GM19467 (cell line): ENCODE measurements around the gene AGO4.
A peak's percentile ranks its signal among the peaks of the same experiment; 100 is the strongest.
"Not testable (repeated sequence)": the region's sequence is repeated elsewhere in the genome, so short reads cannot be mapped to it uniquely, and the experiment has no call there.

Experiments used
- ATAC-seq: cut with Tn5 transposase; IDR thresholded peaks from one replicate; pipeline ENCODE4 v1.9.1; 2021; ENCODE audit warnings: mild to moderate bottlenecking, moderate library complexity; ENCODE audit not compliant: unreplicated experiment

AGO4 gene

DNA sequence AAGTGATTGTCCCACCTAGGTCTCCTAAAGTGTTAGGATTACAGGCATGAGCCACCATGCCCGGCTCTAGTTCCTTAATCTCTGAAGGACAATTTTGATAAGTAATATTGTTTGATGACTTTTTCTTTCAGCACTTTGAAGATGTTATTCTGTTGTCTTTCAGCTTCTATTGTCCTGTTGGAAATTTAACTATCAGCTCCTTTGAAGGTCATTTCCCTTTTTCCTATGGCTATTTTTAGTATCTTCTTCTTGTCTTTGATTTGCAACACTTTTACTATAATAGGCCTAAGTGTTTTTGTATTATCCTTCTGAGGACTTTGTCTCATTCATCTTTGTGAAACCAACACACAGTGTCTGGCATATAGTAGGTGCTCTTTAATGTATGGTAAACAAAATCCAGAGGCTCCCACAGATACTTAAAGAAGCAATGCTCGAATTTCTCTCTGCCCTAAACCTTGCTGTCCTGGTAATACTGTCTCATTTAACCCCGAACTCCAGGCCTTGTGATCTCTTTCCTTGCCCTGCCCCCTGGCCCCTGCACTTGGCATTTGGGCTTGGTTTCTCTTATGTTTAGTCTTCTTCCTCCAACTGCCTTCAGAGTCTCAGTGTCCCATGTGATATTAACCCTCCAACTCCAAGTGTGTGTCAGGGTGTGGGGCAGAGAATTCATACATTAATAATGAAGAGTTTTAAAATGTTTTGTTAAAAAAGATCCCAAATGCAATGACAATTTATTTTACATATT is 56.2 kb downstream of the AGO4 start:
- no peak for ATAC-seq

DNA sequence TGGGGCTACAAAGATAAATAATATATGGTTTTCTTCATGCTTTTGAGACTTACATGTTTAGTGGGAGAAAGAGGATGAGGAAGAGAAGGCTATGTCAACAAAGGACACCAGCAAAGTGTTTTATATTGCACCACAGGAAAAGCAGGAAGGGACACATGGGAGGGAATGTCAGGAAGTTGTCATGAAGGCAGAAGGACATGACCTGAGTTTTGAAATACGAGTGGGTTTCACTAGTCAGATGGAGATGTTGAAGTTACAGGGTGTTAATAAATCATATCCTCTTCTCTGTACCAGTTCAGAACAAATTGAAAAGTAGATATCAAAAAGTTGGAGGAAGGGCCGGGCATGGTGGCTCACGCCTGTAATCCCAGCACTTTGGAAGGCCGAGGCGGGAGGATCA is 57.0 kb downstream of the AGO4 start:
- ATAC-seq = no peak

DNA sequence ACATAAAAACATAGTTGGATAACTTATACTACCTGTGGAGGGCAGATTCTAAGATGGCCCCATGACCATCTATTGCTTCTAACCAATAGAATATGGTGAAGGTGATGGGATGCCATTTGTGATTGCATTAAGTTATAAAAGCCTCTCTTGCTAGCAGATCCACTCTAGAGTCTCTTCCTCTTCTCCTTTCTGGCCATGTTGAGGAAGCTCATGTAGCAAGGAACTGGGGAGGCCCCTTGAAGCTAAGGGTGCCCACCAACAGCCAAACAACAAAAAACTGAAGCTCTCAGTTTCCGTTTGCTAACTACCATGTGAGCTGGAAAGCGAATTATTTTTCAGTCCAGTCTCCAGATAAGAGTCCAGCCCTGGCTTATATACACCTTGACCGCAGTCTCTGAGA is 59.2 kb downstream of the AGO4 start:
- no peak for ATAC-seq

DNA sequence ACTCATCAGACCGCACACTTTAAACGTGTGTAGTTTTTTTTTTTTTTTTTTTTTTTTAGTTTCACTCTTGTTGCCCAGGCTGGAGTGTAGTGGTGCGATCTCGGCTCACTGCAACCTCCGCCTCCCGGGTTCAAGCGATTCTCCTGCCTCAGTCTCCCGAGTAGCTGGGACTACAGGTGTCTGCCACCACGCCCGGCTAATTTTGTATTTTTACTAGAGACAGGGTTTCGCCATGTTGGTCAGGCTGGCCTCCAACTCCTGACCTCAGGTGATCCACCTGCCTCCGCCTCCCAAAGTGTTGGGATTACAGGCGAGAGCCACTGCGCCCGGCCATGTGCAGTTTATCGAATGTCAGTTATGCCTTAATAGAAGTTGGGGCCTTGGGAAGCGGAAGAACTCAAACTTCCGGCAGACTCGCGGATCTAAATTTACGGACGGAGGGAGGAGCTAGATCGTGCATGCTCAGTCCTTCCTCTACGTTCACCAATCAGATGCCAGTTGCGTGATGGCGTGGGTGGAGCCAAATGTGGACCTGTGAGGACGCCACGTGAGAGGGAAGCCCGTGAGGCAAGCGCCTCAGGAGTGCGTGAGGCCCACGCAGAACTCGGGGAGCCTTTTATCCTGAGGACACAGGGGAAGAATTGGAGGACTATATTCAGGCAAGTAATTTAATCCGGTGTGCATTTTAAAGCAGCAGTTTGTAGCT is 61.6 kb downstream of the AGO4 start:
- not testable (repeated sequence) for ATAC-seq

DNA sequence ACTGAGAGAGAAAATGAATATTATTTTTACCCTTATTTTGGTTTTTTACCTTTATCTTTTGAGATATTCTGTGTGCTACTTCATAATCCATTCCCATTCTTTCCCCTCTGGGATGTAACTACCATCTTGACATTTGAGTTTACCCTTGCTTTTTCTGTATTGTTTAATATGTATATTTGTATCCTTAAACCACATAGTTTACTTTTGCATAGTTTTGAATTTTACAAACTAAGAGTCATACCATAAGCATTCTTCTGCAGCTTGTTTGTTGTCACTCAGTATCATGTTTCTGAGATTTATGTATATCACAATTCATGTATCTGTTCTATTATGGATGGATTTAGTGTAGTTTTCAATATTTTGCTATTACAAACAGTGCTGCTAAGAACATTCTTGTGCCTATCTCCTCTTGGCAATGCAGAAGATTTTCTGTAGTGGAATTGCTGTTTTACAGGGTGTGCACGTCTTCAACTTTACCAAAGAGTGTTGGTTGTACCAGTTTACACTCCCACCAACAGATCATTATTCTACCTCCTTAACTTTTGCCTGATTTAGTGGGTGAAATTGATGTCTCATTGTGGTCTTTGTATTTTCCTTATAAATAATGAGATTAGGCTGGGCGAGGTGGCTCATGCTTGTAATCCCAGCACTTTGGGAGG is 63.0 kb downstream of the AGO4 start:
- no peak for ATAC-seq

DNA sequence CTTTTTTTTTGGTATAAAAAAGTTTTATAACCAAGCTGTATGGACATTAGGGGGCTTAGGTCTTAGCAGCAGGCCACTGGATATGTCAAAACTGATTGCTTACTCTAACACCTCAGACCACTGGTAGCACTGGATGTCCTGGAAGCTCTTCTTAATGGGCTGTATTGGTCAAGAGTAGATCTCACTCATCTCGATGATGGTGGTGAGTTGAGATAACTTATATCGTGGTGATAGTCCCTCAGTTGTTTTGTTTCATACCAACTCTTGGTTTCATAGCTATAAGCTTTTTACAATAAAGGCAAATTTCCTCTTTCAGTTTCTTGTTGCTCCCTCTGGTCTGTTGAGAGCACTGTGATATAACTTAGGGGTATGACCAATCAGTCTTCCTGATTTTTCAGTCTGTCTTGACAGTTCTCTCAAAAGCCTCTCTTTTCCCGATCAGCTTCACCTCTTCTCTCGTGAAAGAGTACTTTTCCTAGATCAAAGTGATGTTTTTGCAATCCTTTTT is 65.5 kb downstream of the AGO4 start:
- no peak for ATAC-seq

DNA sequence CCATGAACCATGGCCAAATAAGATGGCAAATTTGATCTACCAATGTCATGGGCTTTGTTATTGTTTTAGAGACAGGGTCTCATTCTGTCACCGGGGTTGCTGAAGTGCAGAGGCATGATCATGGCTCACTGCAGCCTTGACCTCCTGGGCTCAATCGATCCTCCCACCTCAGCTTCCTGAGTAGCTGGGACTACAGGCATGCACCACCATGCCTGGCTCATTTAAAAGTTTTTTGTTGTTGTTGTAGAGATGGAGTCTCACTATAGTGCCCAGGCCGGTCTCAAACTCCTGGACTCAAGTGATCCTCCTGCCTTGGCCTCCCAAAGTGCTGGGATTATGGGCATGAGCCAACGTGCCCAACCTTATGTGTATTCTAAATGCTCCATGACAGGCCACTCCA is 66.3 kb downstream of the AGO4 start:
- ATAC-seq = not testable (repeated sequence)

DNA sequence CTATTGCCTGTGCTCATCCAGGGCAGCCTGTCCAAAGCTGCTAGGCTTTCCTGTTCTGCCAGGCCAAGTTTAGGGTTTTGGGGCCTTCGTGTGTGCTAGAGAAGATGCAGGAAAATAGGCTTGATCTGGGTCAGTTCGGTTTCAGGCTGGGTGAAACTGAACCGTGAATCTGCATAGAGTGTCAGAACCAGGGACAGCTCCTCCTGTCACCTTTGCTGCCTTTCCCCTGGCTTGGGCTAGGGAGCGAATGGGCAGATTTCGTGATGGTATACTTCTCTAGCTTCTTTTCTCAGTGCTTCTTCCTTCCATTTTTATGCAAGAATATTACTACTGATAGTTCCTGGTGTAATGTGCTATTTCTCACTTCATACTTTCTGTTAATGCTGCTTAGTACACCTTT is 69.2 kb downstream of the AGO4 start:
- no peak for ATAC-seq

DNA sequence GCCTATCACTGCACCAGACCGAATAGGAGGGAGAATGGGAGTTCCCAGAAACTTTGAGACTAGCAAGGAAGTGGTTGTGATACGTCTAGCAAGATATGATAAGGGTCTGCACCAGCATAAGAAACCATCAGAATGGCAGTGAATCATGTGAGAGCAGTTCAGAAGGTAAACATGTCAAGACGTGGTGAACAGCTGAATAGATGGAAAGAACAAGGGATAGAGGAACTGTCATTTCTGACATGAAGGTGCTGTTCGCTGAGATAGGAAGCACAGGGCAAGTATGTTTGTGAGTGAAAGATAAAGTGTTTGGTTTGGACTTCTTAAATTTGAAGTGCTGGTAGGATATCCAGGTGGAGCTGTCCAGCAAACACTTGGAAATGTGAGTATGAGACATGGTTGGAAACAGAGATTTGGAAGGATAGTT is 74.0 kb downstream of the AGO4 start:
- no peak for ATAC-seq

DNA sequence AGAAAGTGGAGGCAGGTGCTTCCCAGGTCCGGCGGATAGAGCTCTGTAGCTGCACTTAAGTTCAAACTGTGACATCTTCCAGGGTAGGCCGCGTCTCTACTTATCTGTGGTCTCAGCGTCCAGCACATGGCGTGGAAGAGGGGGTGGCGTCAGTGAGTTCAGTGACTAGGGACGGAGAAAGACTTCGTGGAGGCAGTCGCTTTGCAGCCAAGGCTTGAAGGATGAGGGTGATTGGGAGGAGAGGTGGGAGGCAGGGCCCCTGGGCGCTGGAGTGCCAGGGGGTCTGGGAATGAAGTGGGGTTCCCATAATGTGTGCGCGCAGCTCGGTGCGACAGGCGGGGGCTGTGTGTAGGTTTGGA is 74.7 kb downstream of the AGO4 start:
- no peak for ATAC-seq

DNA sequence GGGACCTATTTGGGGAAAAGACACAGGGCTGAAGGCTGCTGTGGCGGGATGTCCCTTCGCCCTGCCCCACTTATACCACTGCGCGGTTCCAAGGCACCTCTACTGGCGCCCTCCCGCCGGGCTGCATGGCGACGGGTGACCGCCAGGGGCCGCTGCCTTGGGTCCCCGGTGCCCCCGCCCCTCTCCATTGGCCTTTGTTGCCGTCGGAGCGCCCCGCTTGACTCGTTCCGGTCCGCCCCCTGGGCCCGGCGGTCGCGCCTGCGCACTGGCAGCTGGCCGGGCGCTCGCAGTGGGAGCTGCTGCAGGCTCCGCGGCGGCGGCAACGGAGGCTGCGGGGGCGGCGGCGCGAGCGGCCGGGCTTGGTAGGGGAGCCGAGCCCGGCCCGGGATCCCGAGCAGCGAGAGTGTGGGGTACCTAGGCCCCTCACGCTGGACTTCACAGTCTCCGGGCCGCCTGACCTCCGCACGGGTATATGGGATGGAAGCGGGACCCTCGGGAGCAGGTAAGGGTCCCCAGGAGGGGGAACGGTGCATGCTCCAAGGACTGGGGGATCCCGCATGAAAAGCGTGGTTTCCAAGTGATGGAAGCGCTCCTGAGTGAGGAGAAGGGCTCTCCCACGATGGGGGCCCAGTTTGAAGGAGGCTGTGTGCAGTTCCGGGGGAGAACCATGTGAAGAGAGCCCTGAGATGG is 75.3 kb downstream of the AGO4 start, which contains the start of gene AGO1:
Gene AGO1, plus strand, starts transcription at position 265 of the 690 bp plus-strand sequence. Its CDS starts 213 bp downstream, at position 478.
- ATAC-seq = peak; percentile 88

DNA sequence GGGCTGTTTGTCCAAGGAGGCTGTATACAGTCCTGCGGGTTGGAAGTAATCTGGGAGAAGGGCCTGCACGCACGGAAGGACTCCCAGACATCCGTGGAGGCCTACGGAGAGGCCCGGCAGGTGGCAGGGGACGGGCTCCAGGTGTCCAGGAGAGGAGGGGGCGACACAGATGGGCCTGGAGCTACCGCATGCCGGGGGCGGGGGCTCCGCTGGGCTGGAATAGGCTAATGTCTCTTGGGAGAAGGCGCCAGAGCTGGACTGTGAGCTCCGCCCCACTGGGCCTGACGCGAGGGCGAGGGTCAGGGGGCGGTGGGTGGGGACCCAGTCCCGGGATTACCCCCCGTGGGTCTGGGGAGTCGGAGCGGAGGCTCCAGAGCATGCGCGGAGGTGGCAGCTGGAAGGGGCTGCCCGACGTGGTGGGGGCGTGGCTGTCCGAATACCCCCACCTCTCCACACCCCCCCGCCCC is 75.9 kb downstream of the AGO4 start:
- ATAC-seq = peak; percentile 1

DNA sequence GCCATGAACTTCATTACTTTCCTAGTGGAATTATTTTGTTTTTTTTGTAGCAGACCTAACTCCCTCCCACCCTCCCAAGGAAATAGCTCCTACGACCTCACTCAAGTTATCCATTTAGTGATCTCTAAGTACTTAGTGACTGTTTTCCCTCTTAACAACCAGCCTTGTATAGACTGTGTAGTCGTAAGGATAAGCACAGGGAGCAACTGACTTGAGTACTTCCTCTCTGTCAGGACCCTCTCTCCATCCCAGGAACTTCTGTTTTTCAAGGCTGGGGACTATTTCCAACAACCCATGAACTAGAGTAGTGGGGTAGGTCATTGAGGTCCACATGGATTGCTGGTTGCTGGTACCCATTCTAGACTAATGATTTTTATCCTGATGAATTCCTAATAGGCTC is 77.1 kb downstream of the AGO4 start:
- no peak for ATAC-seq

DNA sequence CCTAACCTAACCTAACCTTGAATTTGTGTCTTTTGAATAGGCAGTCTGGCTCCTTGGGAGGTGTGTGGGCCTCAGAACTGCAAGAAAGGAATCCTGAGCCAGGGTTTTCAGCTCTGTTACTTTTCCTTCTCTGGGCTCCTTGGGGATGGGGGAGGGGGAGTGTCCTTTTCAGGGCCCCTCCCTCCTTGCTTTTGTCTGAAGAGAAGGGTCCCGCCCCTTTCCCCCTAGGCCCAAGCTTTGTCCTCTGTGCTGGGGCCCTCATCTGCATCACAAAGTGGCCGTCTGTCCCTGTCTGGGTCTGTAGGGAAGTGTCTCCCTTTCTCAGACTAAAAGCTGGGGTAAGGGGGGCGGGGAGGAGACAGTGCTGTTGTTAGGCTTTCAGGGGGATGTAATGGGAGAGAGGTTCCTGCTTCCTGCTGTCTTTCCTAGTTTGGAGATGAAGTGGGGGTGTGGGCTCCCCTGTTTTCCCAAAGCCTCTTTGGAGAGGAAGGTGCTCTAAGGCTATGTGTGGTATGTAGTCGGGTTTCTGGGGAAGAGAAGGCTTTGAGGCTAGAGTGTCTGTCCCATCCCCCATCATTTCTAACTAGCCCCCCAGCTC is 78.2 kb downstream of the AGO4 start:
- no peak for ATAC-seq

DNA sequence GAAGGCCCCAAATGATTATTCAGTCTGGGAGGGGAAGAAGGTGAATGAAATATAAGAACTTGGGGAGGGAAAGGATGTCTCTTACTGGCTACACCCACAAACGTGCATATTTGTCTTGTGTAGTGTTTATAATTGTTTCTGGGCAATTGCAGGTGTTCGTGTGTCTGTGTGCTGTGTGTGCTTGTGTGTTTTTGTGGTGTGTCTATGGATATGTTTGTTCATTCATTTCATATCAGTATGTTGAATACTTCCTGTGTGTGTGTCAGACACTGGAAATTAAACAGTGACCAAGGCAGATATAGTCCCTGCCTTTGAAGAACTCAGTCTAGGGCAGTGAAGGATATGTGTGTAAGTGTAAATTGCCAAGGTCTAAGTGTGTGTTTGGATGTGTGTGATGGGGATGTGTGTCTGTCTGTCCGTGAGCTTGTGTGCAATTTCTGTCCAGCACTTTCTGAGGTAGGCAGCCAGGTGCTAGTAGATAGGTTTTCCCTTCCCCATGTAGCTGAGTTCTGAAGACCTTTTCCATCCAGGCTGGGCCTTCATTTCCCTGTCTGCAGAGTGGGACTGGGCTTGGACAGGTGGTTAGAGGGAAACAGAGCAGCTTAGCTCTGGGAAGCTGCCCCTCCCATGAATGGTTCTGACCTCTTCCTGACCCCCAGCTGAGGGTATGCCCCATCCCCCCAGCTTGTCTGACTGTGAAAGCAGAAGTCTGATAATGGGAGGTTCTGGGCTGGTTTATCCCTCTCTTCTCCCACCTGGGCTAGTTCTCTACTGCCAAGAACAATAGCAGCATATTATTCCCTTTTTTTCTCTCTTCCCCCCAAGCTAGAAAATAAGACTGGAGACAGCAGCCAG is 79.0 kb downstream of the AGO4 start:
- ATAC-seq = no peak

DNA sequence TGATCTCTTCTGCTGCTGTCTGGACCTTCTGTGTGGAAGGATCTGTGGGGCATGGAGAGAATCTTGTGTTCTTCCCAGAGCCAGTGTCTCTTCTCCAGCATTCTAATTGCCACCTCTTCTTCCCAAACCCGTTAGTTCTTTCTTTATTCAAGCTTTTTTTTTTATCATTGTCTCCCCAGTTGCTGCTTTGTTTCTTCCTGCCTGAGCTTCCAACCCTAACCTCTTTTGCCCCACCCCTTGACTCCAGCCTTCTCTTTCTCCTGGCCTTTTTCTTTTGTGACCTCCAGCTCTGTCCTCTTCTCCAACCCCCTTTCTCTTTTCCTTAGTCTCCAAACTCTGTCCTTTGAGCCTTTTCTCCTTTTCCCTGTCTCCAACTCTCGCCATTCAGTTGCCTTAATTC is 79.7 kb downstream of the AGO4 start:
- ATAC-seq = no peak

DNA sequence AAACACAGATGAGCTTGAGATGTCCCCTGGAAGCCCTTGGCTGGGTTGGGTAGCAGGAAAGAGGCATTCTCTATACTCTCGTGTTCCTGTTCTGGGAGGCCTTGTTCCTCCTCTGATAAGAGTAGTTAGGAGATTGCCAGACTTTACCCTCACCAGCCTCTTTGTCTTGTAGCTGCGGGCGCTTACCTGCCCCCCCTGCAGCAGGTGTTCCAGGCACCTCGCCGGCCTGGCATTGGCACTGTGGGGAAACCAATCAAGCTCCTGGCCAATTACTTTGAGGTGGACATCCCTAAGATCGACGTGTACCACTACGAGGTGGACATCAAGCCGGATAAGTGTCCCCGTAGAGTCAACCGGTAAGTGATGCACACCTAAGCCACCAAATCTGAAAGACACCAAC is 80.4 kb downstream of the AGO4 start:
- ATAC-seq = no peak

DNA sequence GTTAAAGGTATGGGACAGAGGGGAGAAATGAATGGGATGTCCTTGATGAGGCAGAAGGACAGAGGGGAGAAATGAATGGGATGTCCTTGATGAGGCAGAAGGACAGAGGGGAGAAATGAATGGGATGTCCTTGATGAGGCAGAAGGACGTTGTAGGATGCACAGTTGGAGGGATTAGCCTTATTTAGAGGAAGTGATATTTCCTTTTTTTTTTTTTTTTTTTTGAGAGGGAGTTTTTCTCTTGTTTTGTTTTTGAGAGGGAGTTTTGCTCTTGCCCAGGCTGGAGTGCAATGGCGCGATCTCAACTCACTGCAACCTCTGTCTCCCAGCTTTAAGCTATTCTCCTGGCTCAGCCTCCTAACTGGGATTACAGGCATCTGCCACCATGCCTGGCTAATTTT is 81.2 kb downstream of the AGO4 start:
- ATAC-seq = not testable (repeated sequence)

DNA sequence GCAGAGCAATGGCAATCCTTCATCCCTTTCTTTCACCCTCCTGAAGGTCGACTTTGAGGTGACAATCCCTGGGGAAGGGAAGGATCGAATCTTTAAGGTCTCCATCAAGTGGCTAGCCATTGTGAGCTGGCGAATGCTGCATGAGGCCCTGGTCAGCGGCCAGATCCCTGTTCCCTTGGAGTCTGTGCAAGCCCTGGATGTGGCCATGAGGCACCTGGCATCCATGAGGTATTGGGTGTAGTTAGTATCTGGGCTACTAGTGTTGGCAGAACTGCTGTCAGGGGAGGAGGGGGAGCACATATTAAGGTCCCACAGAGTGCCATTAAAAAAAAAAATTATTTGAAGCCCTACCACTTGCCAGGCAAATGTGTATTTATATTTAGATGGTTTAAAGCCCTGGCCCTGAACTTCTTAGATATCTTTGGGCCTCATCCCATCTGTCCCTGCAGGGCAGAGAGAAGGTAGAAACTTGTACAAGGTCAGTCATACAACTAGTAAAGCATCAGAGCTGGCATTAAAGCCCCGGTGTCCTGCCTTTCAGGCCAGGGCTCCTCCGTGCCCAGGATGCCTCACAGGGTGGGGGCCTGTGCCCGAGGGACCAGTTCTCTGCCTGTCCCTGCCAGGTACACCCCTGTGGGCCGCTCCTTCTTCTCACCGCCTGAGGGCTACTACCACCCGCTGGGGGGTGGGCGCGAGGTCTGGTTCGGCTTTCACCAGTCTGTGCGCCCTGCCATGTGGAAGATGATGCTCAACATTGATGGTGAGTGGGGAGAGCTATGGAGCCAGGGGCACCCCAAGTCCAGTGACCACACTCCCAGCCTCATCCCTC is 85.4 kb downstream of the AGO4 start:
- no peak for ATAC-seq
